OCI-LY1 (cell line): ENCODE results near the gene EFNA4.

Experiments
- H2AFZ ChIP-seq: fragments of 200-600 bp; sonication (generic), shearing (Covaris generic); 2 replicates; pipeline ENCODE4 v1.6.0; 2014; ENCODE audit warnings: antibody characterized with exemption, mild to moderate bottlenecking, low read length
- H3F3A ChIP-seq: fragments of 200-600 bp; sonication (generic), shearing (Covaris generic); 2 replicates; pipeline ENCODE4 v1.6.0; 2014; ENCODE audit warnings: mild to moderate bottlenecking, antibody characterized with exemption, low read length, moderate library complexity; ENCODE audit not compliant: insufficient read depth
- H3K27ac ChIP-seq: fragments of 200-600 bp; sonication (generic); 2 replicates; pipeline ENCODE4 v1.5.1; 2014; ENCODE audit warnings: low read length, mixed run types, mild to moderate bottlenecking, low read depth; ENCODE audit not compliant: poor library complexity, severe bottlenecking
- H3K27me3 ChIP-seq: fragments of 200-600 bp; sonication (generic); 2 replicates; pipeline ENCODE4 v1.6.0; 2014; ENCODE audit warnings: antibody characterized with exemption, mild to moderate bottlenecking, low read length, moderate library complexity; ENCODE audit not compliant: insufficient read depth
- H3K36me3 ChIP-seq: fragments of 200-600 bp; sonication (generic); 2 replicates; pipeline ENCODE4 v1.6.1; 2014; ENCODE audit warnings: mild to moderate bottlenecking, antibody characterized with exemption, low read length, moderate library complexity, mixed read lengths; ENCODE audit not compliant: insufficient read depth
- H3K4me1 ChIP-seq: fragments of 200-600 bp; sonication (generic); 2 replicates; pipeline ENCODE4 v1.5.1; 2014; ENCODE audit warnings: mild to moderate bottlenecking, low read length, moderate library complexity; ENCODE audit not compliant: insufficient read depth, severe bottlenecking
- H3K4me2 ChIP-seq: fragments of 200-600 bp; sonication (generic), shearing (Covaris generic); 2 replicates; pipeline ENCODE4 v1.6.1; 2014; ENCODE audit warnings: low read length
- H3K4me3 ChIP-seq: fragments of 200-600 bp; sonication (generic); 2 replicates; pipeline ENCODE4 v1.5.1; 2014; ENCODE audit warnings: low read length, low read depth, mild to moderate bottlenecking, mixed read lengths; ENCODE audit not compliant: poor library complexity, severe bottlenecking
- H3K79me2 ChIP-seq: fragments of 200-600 bp; shearing (Covaris generic); 2 replicates; pipeline ENCODE4 v1.6.1; 2016; ENCODE audit warnings: mixed run types, low read length, mixed read lengths; ENCODE audit not compliant: insufficient read depth
- H3K9ac ChIP-seq: fragments of 200-600 bp; sonication (generic), shearing (Covaris generic); 2 replicates; pipeline ENCODE4 v1.6.1; 2014; ENCODE audit warnings: mild to moderate bottlenecking, low read length, mixed read lengths
- H3K9me2 ChIP-seq: fragments of 200-600 bp; sonication (generic), shearing (Covaris generic); 2 replicates; pipeline ENCODE4 v1.6.1; 2014; ENCODE audit warnings: low read depth, mild to moderate bottlenecking, low read length, mixed read lengths
- H3K9me3 ChIP-seq: fragments of 200-600 bp; shearing (Covaris generic); 2 replicates; pipeline ENCODE4 v1.6.1; 2014; ENCODE audit warnings: low read length, mixed read lengths
- H4K20me1 ChIP-seq: fragments of 200-600 bp; sonication (generic), shearing (Covaris generic); 2 replicates; pipeline ENCODE4 v1.6.0; 2016; ENCODE audit warnings: mild to moderate bottlenecking, low read length; ENCODE audit not compliant: insufficient read depth
- CTCF ChIP-seq: fragments of 200-600 bp; sonication (generic), shearing (Covaris generic); IDR thresholded peaks from 2 replicates; pipeline ENCODE4 v1.5.1; 2017; ENCODE audit warnings: mild to moderate bottlenecking, antibody characterized with exemption, low read length, moderate library complexity, mixed read lengths
- EZH2 ChIP-seq: fragments of 200-600 bp; sonication (generic), shearing (Covaris generic); IDR thresholded peaks from 2 replicates; pipeline ENCODE4 v1.8.0; 2017; ENCODE audit warnings: borderline replicate concordance, mixed run types, mild to moderate bottlenecking, antibody characterized with exemption, low read length, moderate library complexity, mixed read lengths

Gene EFNA4

GRCh38 chr1:155107309-155108264 is 44.0 kb downstream of the EFNA4 start:
- no peaks in the 10 kb centered on the region for H3K9me2 ChIP-seq
- no peaks in the 10 kb centered on the region for H3F3A ChIP-seq

GRCh38 chr1:155108296-155108695 is 44.8 kb downstream of the EFNA4 start:
- Histone ChIP-seq H4K20me1 (no peaks in the 10 kb centered on the region), H3K9me3 (no peaks in the 10 kb centered on the region), H3K9me2 (no peaks in the 10 kb centered on the region), H3F3A (no peaks in the 10 kb centered on the region), H3K9ac (no peak overlapping the region), H3K36me3 (no peaks in the 10 kb centered on the region), H3K79me2 (no peaks in the 10 kb centered on the region), H3K27ac (no peak overlapping the region), H3K4me2 (no peak overlapping the region), H3K4me3 (no peak overlapping the region), H3K4me1 (no peaks in the 10 kb centered on the region), H2AFZ (no peak overlapping the region), H3K27me3 (no peaks in the 10 kb centered on the region; the same call in 1 of the 2 replicates)
- TF ChIP-seq CTCF = no peak
- no peak for TF ChIP-seq EZH2

More at GRCh38 chr1:155107309-155108264, 44.0 kb downstream of the EFNA4 start:
- H3K79me2 ChIP-seq = no peaks in the 10 kb centered on the region
- H4K20me1 ChIP-seq = no peaks in the 10 kb centered on the region
- H3K9ac ChIP-seq = no peak overlapping the region
- H3K4me2 ChIP-seq = no peak overlapping the region
- H3K4me3 ChIP-seq = no peak overlapping the region
- no peaks in the 10 kb centered on the region; the same call in 1 of the 2 replicates for H3K27me3 ChIP-seq
- no peak overlapping the region for H3K27ac ChIP-seq
- no peaks in the 10 kb centered on the region for H3K4me1 ChIP-seq
- H2AFZ ChIP-seq = no peak overlapping the region
- TF ChIP-seq CTCF (no peak), EZH2 (no peak)
- H3K36me3 ChIP-seq = no peaks in the 10 kb centered on the region
- H3K9me3 ChIP-seq = no peaks in the 10 kb centered on the region

GRCh38 chr1:155110381-155110780 is 46.8 kb downstream of the EFNA4 start:
- Histone ChIP-seq H3K27me3 (no peaks in the 10 kb centered on the region; the same call in 1 of the 2 replicates), H2AFZ (no peak overlapping the region)
- TF ChIP-seq EZH2 = no peak
- TF ChIP-seq CTCF = no peak

More at GRCh38 chr1:155110381-155110780, 46.8 kb downstream of the EFNA4 start:
- Histone ChIP-seq H3K36me3 (no peaks in the 10 kb centered on the region), H3K9me2 (no peaks in the 10 kb centered on the region), H3K9me3 (no peaks in the 10 kb centered on the region), H3K4me3 (no peak overlapping the region), H3K27ac (no peak overlapping the region), H3K79me2 (no peaks in the 10 kb centered on the region), H3F3A (no peaks in the 10 kb centered on the region), H4K20me1 (no peaks in the 10 kb centered on the region), H3K4me2 (no peak overlapping the region), H3K9ac (no peak overlapping the region), H3K4me1 (no peaks in the 10 kb centered on the region)
